ENCODE measurements around the gene NOS1AP.

- no peak for TF ChIP-seq CTCF (conservative IDR thresholded peaks at IDR 0.05)
- no peak for TF ChIP-seq ZFX (IDR thresholded peaks at IDR 0.05)
Measured at GRCh38 chr1:162390396-162391185, 321.1 kb downstream of the NOS1AP start.

Data from C4-2B (cell line).